SK-N-SH (cell line): ENCODE data around the gene TTC28. TPM values are rescaled to one million over a fixed set of nuclear protein-coding genes. Genes with fewer than 3 reads are reported as not detected.
A peak's percentile ranks its signal among the peaks of the same experiment; 100 is the strongest.

Experiments used
- CTCF ChIA-PET: fragments of 300-600, 350-600 bp; formaldehyde crosslinking; extraction: SDS; loops from one replicate; lab custom pipeline; 2021; lab: Yijun Ruan, JAX
- POLR2A ChIA-PET: fragments of 350-600 bp; sonication (Branson Sonifier 250); formaldehyde crosslinking; extraction: SDS; loops from one replicate; lab custom pipeline; 2020; ENCODE audit warnings: antibody characterized with exemption, inconsistent platforms; lab: Yijun Ruan, JAX
- DNase-seq: peaks from one replicate; pipeline ENCODE4 v3.0.0; 2012
- H2AFZ ChIP-seq: fragments of 200-600 bp; sonication (generic); 2 replicates; pipeline ENCODE4 v1.8.1; 2016; ENCODE audit warnings: antibody characterized with exemption, mild to moderate bottlenecking, low read depth
- H3F3A ChIP-seq: fragments of 200-600 bp; sonication (generic); replicated peaks from 2 replicates; pipeline ENCODE3; 2016; ENCODE audit warnings: antibody characterized with exemption, mild to moderate bottlenecking; ENCODE audit not compliant: insufficient read depth
- H3K27ac ChIP-seq, 2 experiments: fragments of 200-500 bp in 1 of 2; fragments of 200-600 bp in 1 of 2; sonication (Bioruptor generic) in 1 of 2; sonication (generic), shearing (Covaris generic) in 1 of 2; 2 replicates each; pipeline versions ENCODE4 v1.5.1 to v1.6.1; 2014 to 2016; ENCODE audit warnings: low read depth in 2 of 2, inconsistent platforms in 1 of 2, low read length in 1 of 2, mild to moderate bottlenecking in 1 of 2, mixed read lengths in 1 of 2
- H3K27me3 ChIP-seq: fragments of 200-600 bp; sonication (generic), shearing (Covaris generic); 2 replicates; pipeline ENCODE4 v1.6.1; 2016; ENCODE audit warnings: mixed run types; ENCODE audit not compliant: insufficient read depth
- H3K36me3 ChIP-seq, 2 experiments: fragments of 200-500 bp in 1 of 2; fragments of 200-600 bp in 1 of 2; sonication (Bioruptor generic) in 1 of 2; sonication (generic) in 1 of 2; replicated peaks in 1 of 2; 2 replicates each; pipeline versions ENCODE3 to v1.5.1; 2014 to 2016; ENCODE audit warnings: low read length in 1 of 2, mild to moderate bottlenecking in 1 of 2; ENCODE audit not compliant: insufficient read depth in 2 of 2, control insufficient read depth in 1 of 2
- H3K4me1 ChIP-seq, 2 experiments: fragments of 200-500 bp in 1 of 2; fragments of 200-600 bp in 1 of 2; sonication (Bioruptor generic) in 1 of 2; sonication (generic), shearing (Covaris generic) in 1 of 2; 2 replicates each; pipeline versions ENCODE4 v1.5.1 to v1.6.1; 2014 to 2016; ENCODE audit warnings: low read depth in 1 of 2, low read length in 1 of 2, mixed run types in 1 of 2; ENCODE audit not compliant: insufficient read depth in 2 of 2, control insufficient read depth in 1 of 2
- H3K4me2 ChIP-seq: fragments of 200-600 bp; sonication (generic), shearing (Covaris generic); 2 replicates; pipeline ENCODE4 v1.6.1; 2017; ENCODE audit warnings: mixed run types
- H3K4me3 ChIP-seq, 2 experiments: fragments of 200-500 bp in 1 of 2; fragments of 200-600 bp in 1 of 2; sonication (Bioruptor generic) in 1 of 2; sonication (generic), shearing (Covaris generic) in 1 of 2; 2 replicates each; pipeline versions ENCODE4 v1.5.1 to v1.8.1; 2014 to 2016; ENCODE audit warnings: low read depth in 2 of 2, inconsistent platforms in 1 of 2, low read length in 1 of 2, mild to moderate bottlenecking in 1 of 2, mixed read lengths in 1 of 2, moderate library complexity in 1 of 2
- H3K79me2 ChIP-seq: fragments of 200-600 bp; sonication (generic); 2 replicates; pipeline ENCODE4 v1.8.1; 2017; ENCODE audit warnings: mild to moderate bottlenecking; ENCODE audit not compliant: insufficient read depth
- H3K9ac ChIP-seq: fragments of 200-600 bp; sonication (generic); 2 replicates; pipeline ENCODE4 v1.6.1; 2017; ENCODE audit warnings: mixed run types
- H3K9me2 ChIP-seq: fragments of 200-600 bp; sonication (generic); 2 replicates; pipeline ENCODE4 v1.6.1; 2017; ENCODE audit warnings: mixed run types
- H3K9me3 ChIP-seq: fragments of 200-600 bp; sonication (generic); 2 replicates; pipeline ENCODE4 v1.6.1; 2017; ENCODE audit warnings: mixed run types, mild to moderate bottlenecking, moderate library complexity
- H4K20me1 ChIP-seq: fragments of 200-600 bp; sonication (generic); 2 replicates; pipeline ENCODE4 v1.6.1; 2017; ENCODE audit warnings: mild to moderate bottlenecking, mixed run types; ENCODE audit not compliant: insufficient read depth
- CHD2 ChIP-seq: fragments of 150-350 bp; IDR thresholded peaks from 2 replicates; pipeline ENCODE4 v1.6.1; 2018; ENCODE audit warnings: low read length; ENCODE audit not compliant: partially characterized antibody
- FOXJ3 ChIP-seq: sonication (generic); formaldehyde crosslinking; IDR thresholded peaks from 2 replicates; pipeline ENCODE4 v1.5.1; 2020; ENCODE audit warnings: mild to moderate bottlenecking, missing genetic modification reagents
- JUND ChIP-seq: IDR thresholded peaks from 2 replicates; pipeline ENCODE4 v1.4.0; 2012
- POLR2AphosphoS5 ChIP-seq: IDR thresholded peaks from 2 replicates; pipeline ENCODE4 v1.6.1; 2012; ENCODE audit warnings: low read depth, low read length
- RAD21 ChIP-seq: IDR thresholded peaks from 2 replicates; pipeline ENCODE4 v1.6.1; 2012; ENCODE audit warnings: mild to moderate bottlenecking, low read length
- RCOR1 ChIP-seq: fragments of 150-350 bp; IDR thresholded peaks from 2 replicates; pipeline ENCODE4 v1.6.1; 2017; ENCODE audit warnings: antibody characterized with exemption, low read length
- RXRA ChIP-seq: IDR thresholded peaks from 2 replicates; pipeline ENCODE4 v1.4.0; 2012; ENCODE audit warnings: low read depth, mild to moderate bottlenecking, borderline replicate concordance
- SMC3 ChIP-seq: IDR thresholded peaks from 2 replicates; pipeline ENCODE4 v1.6.1; 2012; ENCODE audit warnings: low read depth, low read length, improper control_type of control experiment
- TCF12 ChIP-seq: IDR thresholded peaks from 2 replicates; pipeline ENCODE4 v1.4.0; 2012
- TEAD4 ChIP-seq: IDR thresholded peaks from 2 replicates; pipeline ENCODE4 v1.4.0; 2012; ENCODE audit warnings: mild to moderate bottlenecking, borderline replicate concordance; ENCODE audit not compliant: insufficient read depth
- WGBS: methylation state at CpG from one replicate; pipeline ENCODE4 v1.1.6; 2017; ENCODE audit warnings: low lambda C conversion rate; 5-methylcytosine and 5-hydroxymethylcytosine counted together
- polyA plus RNA-seq, 3 experiments: library from polyadenylated mRNA; depleted of rRNA; stranded (reverse); fragments of >200 nt; gene quantifications; 2 replicates each; pipeline ENCODE4 v1.2.3, GENCODE V29; 2012
- TF ChIP-seq, protein P1 (sequence below): IDR thresholded peaks from 2 replicates; pipeline ENCODE4; 2012
- TF ChIP-seq, protein P2 (sequence below): fragments of 200-600 bp; sonication (generic); IDR thresholded peaks from 2 replicates; pipeline ENCODE4 v1.6.1; 2017; ENCODE audit warnings: antibody characterized with exemption, mild to moderate bottlenecking, moderate library complexity
- TF ChIP-seq, protein P3 (sequence below): fragments of 150-350 bp; IDR thresholded peaks from 2 replicates; pipeline ENCODE4 v1.6.1; 2017; ENCODE audit warnings: antibody characterized with exemption, low read length, low read depth, borderline replicate concordance
- TF ChIP-seq, protein P4 (sequence below): IDR thresholded peaks from 2 replicates; pipeline ENCODE4 v1.6.1; 2012; ENCODE audit warnings: mild to moderate bottlenecking, low read depth, low read length, moderate library complexity

TTC28 gene
- polyA plus RNA-seq, 1 of the 3 experiments (the other 2 are of a cell fraction) = 5.9 TPM

DNA sequence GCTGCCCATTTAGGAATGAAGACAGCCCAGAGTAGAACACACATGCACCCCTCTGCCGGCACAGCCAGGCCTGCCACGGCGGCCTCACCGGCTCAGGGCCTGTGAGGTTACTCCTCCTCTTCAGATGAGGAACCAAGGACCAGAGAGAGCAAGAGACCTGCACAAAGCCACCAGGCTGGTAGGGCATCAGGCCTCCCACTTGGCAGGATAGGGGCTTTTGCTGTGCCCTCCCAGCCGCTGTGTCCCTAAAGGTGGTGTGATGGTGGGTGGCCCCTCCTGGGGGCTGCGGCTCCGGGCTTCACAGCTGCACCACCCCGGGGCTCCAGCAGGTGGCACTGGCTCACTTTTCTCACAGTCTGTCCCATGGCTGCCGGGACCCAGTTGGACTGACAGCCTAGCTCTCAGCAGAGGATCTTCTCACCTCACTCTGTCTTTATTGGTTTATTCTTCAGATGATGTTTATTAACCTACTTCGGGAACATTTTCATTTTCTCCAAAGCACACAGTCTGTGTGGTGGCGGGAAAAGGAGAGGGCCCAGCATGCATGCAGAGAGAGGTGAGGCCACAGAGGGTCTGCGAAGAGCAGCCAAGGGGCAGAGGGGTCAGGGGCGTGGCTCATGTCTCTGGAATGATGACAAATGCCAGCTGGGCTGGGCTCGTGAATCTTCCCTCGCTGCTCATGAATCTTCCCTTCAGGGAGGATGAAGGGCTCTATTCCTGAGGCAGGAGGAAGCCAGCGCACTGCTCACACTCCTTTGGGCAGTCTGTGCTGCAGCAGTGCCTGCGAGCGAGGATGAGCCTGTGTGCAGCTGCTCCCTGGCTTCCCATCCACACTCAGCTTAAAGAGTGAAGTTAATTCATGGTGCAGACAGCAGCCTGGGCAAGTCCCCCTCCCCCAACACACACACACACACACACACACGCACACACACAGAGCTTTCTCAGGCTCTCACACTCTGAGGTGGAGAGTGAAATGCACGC is 659.5 kb downstream of the TTC28 start:
- H3K79me2 ChIP-seq = no peaks in the 10 kb centered on the region
- DNase-seq = peak; percentile 89
- TF ChIP-seq RAD21 = peak; percentile 93
- no peak for TF ChIP-seq FOXJ3 (CRISPR knock-in tag)
- TF ChIP-seq TCF12 = peak; percentile 29; the same call in 1 of the 2 replicates
- TF ChIP-seq, protein P1, sequence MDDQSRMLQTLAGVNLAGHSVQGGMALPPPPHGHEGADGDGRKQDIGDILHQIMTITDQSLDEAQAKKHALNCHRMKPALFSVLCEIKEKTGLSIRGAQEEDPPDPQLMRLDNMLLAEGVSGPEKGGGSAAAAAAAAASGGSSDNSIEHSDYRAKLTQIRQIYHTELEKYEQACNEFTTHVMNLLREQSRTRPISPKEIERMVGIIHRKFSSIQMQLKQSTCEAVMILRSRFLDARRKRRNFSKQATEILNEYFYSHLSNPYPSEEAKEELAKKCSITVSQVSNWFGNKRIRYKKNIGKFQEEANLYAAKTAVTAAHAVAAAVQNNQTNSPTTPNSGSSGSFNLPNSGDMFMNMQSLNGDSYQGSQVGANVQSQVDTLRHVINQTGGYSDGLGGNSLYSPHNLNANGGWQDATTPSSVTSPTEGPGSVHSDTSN = peak; percentile 43
- TF ChIP-seq, protein P2, sequence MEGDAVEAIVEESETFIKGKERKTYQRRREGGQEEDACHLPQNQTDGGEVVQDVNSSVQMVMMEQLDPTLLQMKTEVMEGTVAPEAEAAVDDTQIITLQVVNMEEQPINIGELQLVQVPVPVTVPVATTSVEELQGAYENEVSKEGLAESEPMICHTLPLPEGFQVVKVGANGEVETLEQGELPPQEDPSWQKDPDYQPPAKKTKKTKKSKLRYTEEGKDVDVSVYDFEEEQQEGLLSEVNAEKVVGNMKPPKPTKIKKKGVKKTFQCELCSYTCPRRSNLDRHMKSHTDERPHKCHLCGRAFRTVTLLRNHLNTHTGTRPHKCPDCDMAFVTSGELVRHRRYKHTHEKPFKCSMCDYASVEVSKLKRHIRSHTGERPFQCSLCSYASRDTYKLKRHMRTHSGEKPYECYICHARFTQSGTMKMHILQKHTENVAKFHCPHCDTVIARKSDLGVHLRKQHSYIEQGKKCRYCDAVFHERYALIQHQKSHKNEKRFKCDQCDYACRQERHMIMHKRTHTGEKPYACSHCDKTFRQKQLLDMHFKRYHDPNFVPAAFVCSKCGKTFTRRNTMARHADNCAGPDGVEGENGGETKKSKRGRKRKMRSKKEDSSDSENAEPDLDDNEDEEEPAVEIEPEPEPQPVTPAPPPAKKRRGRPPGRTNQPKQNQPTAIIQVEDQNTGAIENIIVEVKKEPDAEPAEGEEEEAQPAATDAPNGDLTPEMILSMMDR = peak; percentile 96
- TF ChIP-seq SMC3 = peak; percentile 88
- no peak for TF ChIP-seq RXRA
- TF ChIP-seq TEAD4 = no peak
- no peak for TF ChIP-seq POLR2AphosphoS5
- peak; percentile 7 for TF ChIP-seq CHD2
- TF ChIP-seq RCOR1 = peak; percentile 45; the same call in 1 of the 2 replicates
- TF ChIP-seq, protein P3, sequence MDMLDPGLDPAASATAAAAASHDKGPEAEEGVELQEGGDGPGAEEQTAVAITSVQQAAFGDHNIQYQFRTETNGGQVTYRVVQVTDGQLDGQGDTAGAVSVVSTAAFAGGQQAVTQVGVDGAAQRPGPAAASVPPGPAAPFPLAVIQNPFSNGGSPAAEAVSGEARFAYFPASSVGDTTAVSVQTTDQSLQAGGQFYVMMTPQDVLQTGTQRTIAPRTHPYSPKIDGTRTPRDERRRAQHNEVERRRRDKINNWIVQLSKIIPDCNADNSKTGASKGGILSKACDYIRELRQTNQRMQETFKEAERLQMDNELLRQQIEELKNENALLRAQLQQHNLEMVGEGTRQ = no peak
- TF ChIP-seq, protein P4, sequence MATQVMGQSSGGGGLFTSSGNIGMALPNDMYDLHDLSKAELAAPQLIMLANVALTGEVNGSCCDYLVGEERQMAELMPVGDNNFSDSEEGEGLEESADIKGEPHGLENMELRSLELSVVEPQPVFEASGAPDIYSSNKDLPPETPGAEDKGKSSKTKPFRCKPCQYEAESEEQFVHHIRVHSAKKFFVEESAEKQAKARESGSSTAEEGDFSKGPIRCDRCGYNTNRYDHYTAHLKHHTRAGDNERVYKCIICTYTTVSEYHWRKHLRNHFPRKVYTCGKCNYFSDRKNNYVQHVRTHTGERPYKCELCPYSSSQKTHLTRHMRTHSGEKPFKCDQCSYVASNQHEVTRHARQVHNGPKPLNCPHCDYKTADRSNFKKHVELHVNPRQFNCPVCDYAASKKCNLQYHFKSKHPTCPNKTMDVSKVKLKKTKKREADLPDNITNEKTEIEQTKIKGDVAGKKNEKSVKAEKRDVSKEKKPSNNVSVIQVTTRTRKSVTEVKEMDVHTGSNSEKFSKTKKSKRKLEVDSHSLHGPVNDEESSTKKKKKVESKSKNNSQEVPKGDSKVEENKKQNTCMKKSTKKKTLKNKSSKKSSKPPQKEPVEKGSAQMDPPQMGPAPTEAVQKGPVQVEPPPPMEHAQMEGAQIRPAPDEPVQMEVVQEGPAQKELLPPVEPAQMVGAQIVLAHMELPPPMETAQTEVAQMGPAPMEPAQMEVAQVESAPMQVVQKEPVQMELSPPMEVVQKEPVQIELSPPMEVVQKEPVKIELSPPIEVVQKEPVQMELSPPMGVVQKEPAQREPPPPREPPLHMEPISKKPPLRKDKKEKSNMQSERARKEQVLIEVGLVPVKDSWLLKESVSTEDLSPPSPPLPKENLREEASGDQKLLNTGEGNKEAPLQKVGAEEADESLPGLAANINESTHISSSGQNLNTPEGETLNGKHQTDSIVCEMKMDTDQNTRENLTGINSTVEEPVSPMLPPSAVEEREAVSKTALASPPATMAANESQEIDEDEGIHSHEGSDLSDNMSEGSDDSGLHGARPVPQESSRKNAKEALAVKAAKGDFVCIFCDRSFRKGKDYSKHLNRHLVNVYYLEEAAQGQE = no peak
- no peak for TF ChIP-seq JUND
- peak overlapping the region; percentile 4 to 91; a peak in 3 of 4 replicates for H3K27ac ChIP-seq
- no peaks in the 10 kb centered on the region for H3K36me3 ChIP-seq
- H3K4me2 ChIP-seq = peak overlapping the region; percentile 49
- no peak overlapping the region for H2AFZ ChIP-seq
- H3K4me3 ChIP-seq = peak overlapping the region in 1 of 2 experiments; percentile 18; a peak in 1 of 4 replicates
- H3K9me3 ChIP-seq = no peaks in the 10 kb centered on the region
- ChIA-PET POLR2A (interaction anchor here (1.0 to 1.9 kb wide), 3 partner anchors 9 to 422 kb away, joined by 3 to 6 read pairs (median 4); no protein-coding TSS in a partner anchor), CTCF (interaction anchor here (0.6 to 32.5 kb wide), 57 partner anchors 9 to 1227 kb away, joined by 3 to 630 read pairs (median 4); no protein-coding TSS in a partner anchor)
- H3K9me2 ChIP-seq = no peaks in the 10 kb centered on the region
- H3K4me1 ChIP-seq = peaks cover 8 to 99% of the 10 kb centered on the region in 2 experiments; a peak in 3 of 4 replicates
- H3F3A ChIP-seq = peaks cover 4% of the 10 kb centered on the region
- 60% methylated on average over 9 of the region's 20 CpGs for WGBS
- H3K27me3 ChIP-seq = no peaks in the 10 kb centered on the region
- H4K20me1 ChIP-seq = no peaks in the 10 kb centered on the region; the same call in 1 of the 2 replicates
- H3K9ac ChIP-seq = no peak overlapping the region
